Activated B cell treated with CpG ODN at 0.5 μM for 24 hours (primary cell): Measurements from ENCODE around the gene MORN1. TPM values are rescaled to one million over a fixed set of nuclear protein-coding genes. Genes with fewer than 3 reads are reported as not detected.

ENCODE experiments used
- ATAC-seq: fragments of 200-7000 bp; cut with Tn5 transposase; one replicate; pipeline ENCODE4 v1.10.0; 2021; ENCODE audit warnings: low read depth, mild to moderate bottlenecking, moderate library complexity
- CTCF ChIA-PET: fragments of 350-600 bp; sonication (Branson Sonifier 250); formaldehyde crosslinking; loops from one replicate; lab custom pipeline; 2021; ENCODE audit warnings: antibody characterized with exemption; lab: Charles Lee
- POLR2A ChIA-PET: fragments of 350-600 bp; sonication (Branson Sonifier 250); formaldehyde crosslinking; loops from one replicate; lab custom pipeline; 2021; ENCODE audit warnings: antibody characterized with exemption; lab: Charles Lee
- DNase-seq: peaks from one replicate; pipeline ENCODE4 v3.0.0; 2022
- H3K27ac Mint-ChIP-seq: one replicate; pipeline ENCODE4 v1.8.0; 2020; ENCODE audit warnings: mixed read lengths
- H3K27me3 Mint-ChIP-seq: one replicate; pipeline ENCODE4 v1.8.0; 2021; ENCODE audit warnings: mixed read lengths
- H3K36me3 Mint-ChIP-seq: one replicate; pipeline ENCODE4 v1.8.0; 2021; ENCODE audit warnings: low read depth, mixed read lengths
- H3K4me1 Mint-ChIP-seq: one replicate; pipeline ENCODE4 v1.8.0; 2021; ENCODE audit warnings: mixed read lengths
- H3K4me3 Mint-ChIP-seq: one replicate; pipeline ENCODE4 v1.8.0; 2020; ENCODE audit warnings: mild to moderate bottlenecking, mixed read lengths
- H3K9me3 Mint-ChIP-seq: one replicate; pipeline ENCODE4 v1.8.0; 2020; ENCODE audit warnings: mixed read lengths
- intact Hi-C: fragments of 100-400 bp; cut with micrococcal nuclease; formaldehyde crosslinking; loops from one replicate; pipeline ENCODE4 v1.15.1; 2024
- total RNA-seq: library from RNA; stranded (reverse); gene quantifications from 2 replicates; pipeline ENCODE4 v1.2.3, GENCODE V29; 2022
- TF ChIP-seq, protein P1 (sequence below): fragments of 200-600 bp; IDR thresholded peaks from one replicate; pipeline ENCODE4 v1.8.0; 2022; ENCODE audit warnings: antibody characterized with exemption, mild to moderate bottlenecking

The MORN1 gene
- total RNA-seq, 1 donor from 2014 or later: 17.8 TPM

DNA sequence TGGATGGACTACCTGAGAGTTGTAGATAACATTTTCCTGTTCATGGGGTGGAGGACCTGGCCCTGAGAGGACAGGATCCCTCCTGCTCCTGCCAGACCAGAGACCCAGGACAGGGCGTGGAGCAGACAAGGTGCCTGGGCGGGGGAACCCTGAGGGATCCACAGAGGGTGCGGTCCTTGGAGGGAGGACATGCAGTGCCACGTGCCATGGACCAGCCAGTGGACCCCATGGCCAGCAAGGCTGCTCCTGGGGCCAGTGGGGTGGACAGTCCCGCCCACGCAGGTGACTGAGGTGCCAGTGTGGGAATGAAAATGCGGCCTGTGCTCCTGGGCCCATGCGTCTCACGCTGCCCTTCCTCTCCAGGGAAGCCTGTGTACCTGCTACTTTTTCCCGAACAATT lies 3.9 kb upstream of the MORN1 start:
- no peak for ATAC-seq
- Mint-ChIP-seq H3K9me3 (no peaks in the 10 kb centered on the region), H3K27me3 (no peaks in the 10 kb centered on the region), H3K36me3 (peaks cover 65% of the 10 kb centered on the region), H3K4me3 (no peak overlapping the region), H3K4me1 (peaks cover 39% of the 10 kb centered on the region), H3K27ac (peak overlapping the region; percentile 31)
- no peak for DNase-seq
- ChIA-PET POLR2A (no interaction called here), CTCF (no interaction called here)
- TF ChIP-seq, protein P1, sequence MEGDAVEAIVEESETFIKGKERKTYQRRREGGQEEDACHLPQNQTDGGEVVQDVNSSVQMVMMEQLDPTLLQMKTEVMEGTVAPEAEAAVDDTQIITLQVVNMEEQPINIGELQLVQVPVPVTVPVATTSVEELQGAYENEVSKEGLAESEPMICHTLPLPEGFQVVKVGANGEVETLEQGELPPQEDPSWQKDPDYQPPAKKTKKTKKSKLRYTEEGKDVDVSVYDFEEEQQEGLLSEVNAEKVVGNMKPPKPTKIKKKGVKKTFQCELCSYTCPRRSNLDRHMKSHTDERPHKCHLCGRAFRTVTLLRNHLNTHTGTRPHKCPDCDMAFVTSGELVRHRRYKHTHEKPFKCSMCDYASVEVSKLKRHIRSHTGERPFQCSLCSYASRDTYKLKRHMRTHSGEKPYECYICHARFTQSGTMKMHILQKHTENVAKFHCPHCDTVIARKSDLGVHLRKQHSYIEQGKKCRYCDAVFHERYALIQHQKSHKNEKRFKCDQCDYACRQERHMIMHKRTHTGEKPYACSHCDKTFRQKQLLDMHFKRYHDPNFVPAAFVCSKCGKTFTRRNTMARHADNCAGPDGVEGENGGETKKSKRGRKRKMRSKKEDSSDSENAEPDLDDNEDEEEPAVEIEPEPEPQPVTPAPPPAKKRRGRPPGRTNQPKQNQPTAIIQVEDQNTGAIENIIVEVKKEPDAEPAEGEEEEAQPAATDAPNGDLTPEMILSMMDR: no peak
- intact Hi-C loops: no loop called here

DNA sequence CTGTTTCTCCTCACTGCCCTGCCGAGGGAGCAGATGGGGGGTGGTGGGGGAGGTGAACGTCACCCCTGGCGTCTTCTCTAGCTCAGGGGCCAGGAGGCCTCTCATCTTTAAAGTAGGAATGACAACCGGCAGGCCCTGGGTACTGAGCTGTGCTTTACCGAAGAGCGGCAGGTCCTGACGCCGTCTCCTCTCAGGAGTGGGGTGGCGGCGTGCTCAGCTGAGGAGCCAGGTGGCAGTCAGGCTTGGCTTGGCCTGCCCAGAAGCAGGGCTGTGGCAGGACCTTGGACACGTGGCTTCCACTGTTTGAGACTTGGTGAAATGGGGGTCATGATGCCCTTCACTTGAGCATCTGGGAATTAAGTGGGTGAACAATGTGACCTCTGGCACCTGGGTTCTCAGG lies 3.4 kb upstream of the MORN1 start:
- CTCF ChIA-PET: no interaction called here
- no peak for ATAC-seq
- H3K4me3 Mint-ChIP-seq: no peak overlapping the region

DNA sequence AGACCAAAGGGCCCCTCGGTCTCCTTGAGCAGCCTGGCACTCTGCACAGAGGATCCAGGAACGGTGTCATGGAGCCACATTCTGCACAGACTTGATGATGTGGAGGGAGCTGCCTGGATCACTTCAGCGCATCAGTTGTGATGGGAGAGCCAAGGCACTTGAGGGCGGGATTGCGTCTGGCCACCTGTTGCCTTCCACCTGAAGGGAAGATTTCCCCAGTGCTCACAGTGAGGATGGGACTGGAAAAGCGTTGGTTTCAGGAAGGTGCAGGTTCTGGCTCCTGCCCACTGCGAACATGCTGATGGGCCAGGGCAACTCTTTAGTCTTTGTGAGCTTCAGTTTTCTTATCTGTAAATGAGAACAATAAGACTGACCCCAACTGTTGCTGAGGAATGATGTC lies 2.9 kb upstream of the MORN1 start:
- no peak overlapping the region for H3K27ac Mint-ChIP-seq
- DNase-seq (no peak), ATAC-seq (no peak)
- TF ChIP-seq, protein P1: no peak
- no peak overlapping the region for H3K4me3 Mint-ChIP-seq
- H3K9me3 Mint-ChIP-seq: no peaks in the 10 kb centered on the region
- CTCF ChIA-PET: no interaction called here
- H3K4me1 Mint-ChIP-seq: peaks cover 45% of the 10 kb centered on the region
- no peaks in the 10 kb centered on the region for H3K27me3 Mint-ChIP-seq
- intact Hi-C loops: loop anchor here (5.0 kb wide), 3 partner anchors 477 to 1508 kb away; partner anchors contain the start of genes C1orf174, CALML6 and TMEM52
- H3K36me3 Mint-ChIP-seq: peaks cover 56% of the 10 kb centered on the region
- POLR2A ChIA-PET: no interaction called here

More for the DNA sequence above, 3.4 kb upstream of the MORN1 start:
- Mint-ChIP-seq H3K27me3 (no peaks in the 10 kb centered on the region), H3K9me3 (no peaks in the 10 kb centered on the region), H3K36me3 (peaks cover 61% of the 10 kb centered on the region), H3K27ac (peak overlapping the region; percentile 31), H3K4me1 (peaks cover 43% of the 10 kb centered on the region)
- intact Hi-C loops: loop anchor here (5.0 kb wide), 3 partner anchors 477 to 1508 kb away; partner anchors contain the start of genes C1orf174, CALML6 and TMEM52
- DNase-seq: no peak
- POLR2A ChIA-PET: no interaction called here
- TF ChIP-seq, protein P1: no peak

DNA sequence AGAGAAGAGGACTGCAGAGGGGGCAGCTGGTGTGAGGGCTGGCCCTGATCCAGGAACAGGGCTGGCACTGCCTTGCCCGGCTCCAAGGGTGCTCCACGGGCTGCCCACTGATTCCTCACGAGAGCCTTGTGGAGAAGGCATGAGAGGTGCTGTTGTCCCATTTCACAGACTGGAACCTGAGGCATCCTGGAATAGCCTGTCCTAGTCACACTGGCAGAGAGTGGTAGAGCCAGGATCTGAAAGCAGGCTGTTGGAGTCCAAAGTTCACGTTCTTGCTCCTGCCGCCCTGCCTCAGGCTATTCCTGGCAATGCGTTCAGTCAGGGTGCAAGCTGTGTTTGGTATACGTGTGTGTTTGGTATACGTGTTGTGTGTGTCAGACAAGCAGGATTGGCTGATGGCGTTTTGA lies 2.1 kb upstream of the MORN1 start:
- H3K9me3 Mint-ChIP-seq: no peaks in the 10 kb centered on the region
- ATAC-seq (no peak), DNase-seq (no peak)
- H3K27me3 Mint-ChIP-seq: no peaks in the 10 kb centered on the region
- H3K27ac Mint-ChIP-seq: no peak overlapping the region
- intact Hi-C loops: loop anchor here (5.0 kb wide), 3 partner anchors 476 to 1509 kb away; partner anchors contain the start of genes C1orf174, CALML6 and TMEM52
- ChIA-PET CTCF (interaction anchor here (2.8 kb wide), 1 partner anchor 198 kb away, joined by 24 read pairs; the partner anchor contains the start of gene FAAP20), POLR2A (interaction anchor here (2.8 kb wide), 1 partner anchor 194 kb away, joined by 13 read pairs; no protein-coding TSS in a partner anchor)
- H3K4me3 Mint-ChIP-seq: peak overlapping the region; percentile 88
- TF ChIP-seq, protein P1: no peak
- peaks cover 48% of the 10 kb centered on the region for H3K4me1 Mint-ChIP-seq
- H3K36me3 Mint-ChIP-seq: peaks cover 50% of the 10 kb centered on the region

DNA sequence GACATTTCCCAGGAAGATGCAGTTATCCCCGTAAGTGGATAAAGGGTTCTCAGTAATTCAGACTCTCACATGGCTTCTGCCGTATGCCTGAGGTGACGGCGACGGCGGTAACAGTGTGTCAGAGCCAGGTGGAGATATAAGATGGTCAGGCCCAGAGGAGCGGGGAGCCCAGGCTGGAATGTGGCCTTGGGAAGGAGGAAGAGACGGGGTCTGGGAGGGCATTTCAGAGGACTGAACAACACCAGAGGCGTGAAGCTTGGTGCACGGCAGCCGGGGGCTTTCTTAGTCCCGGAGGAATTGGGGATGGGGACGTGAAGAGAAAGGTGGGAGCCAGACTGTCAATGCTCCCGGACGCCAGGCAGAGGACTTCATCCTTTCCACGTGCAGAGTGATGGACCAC lies 1.3 kb upstream of the MORN1 start:
- POLR2A ChIA-PET: interaction anchor here (0.5 to 2.8 kb wide), 7 partner anchors 15 to 198 kb away, joined by 3 to 30 read pairs (median 9); partner anchors contain the start of genes FAAP20 and PANK4
- no peaks in the 10 kb centered on the region for H3K27me3 Mint-ChIP-seq
- TF ChIP-seq, protein P1: no peak
- intact Hi-C loops: loop anchor here (5.0 kb wide), 3 partner anchors 475 to 1510 kb away; partner anchors contain the start of genes C1orf174, CALML6 and TMEM52
- no peak for DNase-seq
- H3K27ac Mint-ChIP-seq: peak overlapping the region; percentile 68
- no peak for ATAC-seq
- peaks cover 47% of the 10 kb centered on the region for H3K36me3 Mint-ChIP-seq
- peak overlapping the region; percentile 88 for H3K4me3 Mint-ChIP-seq
- CTCF ChIA-PET: interaction anchor here (2.1 to 2.8 kb wide), 2 partner anchors 11 to 197 kb away, joined by 9 to 24 read pairs; partner anchors contain the start of gene FAAP20
- no peaks in the 10 kb centered on the region for H3K9me3 Mint-ChIP-seq
- peaks cover 55% of the 10 kb centered on the region for H3K4me1 Mint-ChIP-seq
